ENCODE results near the gene HTRA3. TPM values are rescaled to one million over a fixed set of nuclear protein-coding genes. Genes with fewer than 3 reads are reported as not detected.

Gene HTRA3
- polyA plus RNA-seq, 1 experiment: 16.3 TPM

GRCh38 chr4:8317474-8317873, 47.9 kb downstream of the HTRA3 start:
- H3K9me3 ChIP-seq (ENCODE audit: control insufficient read depth, insufficient read depth, low read length): peaks cover 5% of the 10 kb centered on the region; the same call in 1 of the 2 replicates
- DNase-seq (ENCODE audit: low read depth, low spot score): no peak
- ChIA-PET CTCF (no interaction called here), POLR2A (no interaction called here)
- H3K27ac ChIP-seq (ENCODE audit: low read depth, low read length): no peak overlapping the region
- no peak overlapping the region for H3K4me3 ChIP-seq (ENCODE audit: low read depth, low read length)
- no peaks in the 10 kb centered on the region for H3K27me3 ChIP-seq (ENCODE audit: control insufficient read depth, insufficient read depth, low read length)
- TF ChIP-seq CTCF (IDR thresholded peaks at IDR 0.05; ENCODE audit: low read depth, low read length): no peak

- Histone ChIP-seq H3K4me3 (ENCODE audit: low read depth, low read length) (no peak overlapping the region), H3K27ac (ENCODE audit: low read depth, low read length) (no peak overlapping the region), H3K27me3 (ENCODE audit: control insufficient read depth, insufficient read depth, low read length) (no peaks in the 10 kb centered on the region), H3K9me3 (ENCODE audit: control insufficient read depth, insufficient read depth, low read length) (peaks cover 10% of the 10 kb centered on the region)
- no peak for TF ChIP-seq CTCF (IDR thresholded peaks at IDR 0.05; ENCODE audit: low read depth, low read length)
- DNase-seq (ENCODE audit: low read depth, low spot score): no peak
- CTCF ChIA-PET: interaction anchor here (1.3 kb wide), 1 partner anchor 40 kb away, joined by 3 read pairs; no protein-coding TSS in a partner anchor
- POLR2A ChIA-PET: no interaction called here
Observed at GRCh38 chr4:8318509-8318908, 49.0 kb downstream of the HTRA3 start.

- peaks cover 13% of the 10 kb centered on the region for H3K9me3 ChIP-seq (ENCODE audit: control insufficient read depth, insufficient read depth, low read length)
- H3K27me3 ChIP-seq (ENCODE audit: control insufficient read depth, insufficient read depth, low read length): no peaks in the 10 kb centered on the region
- TF ChIP-seq CTCF (IDR thresholded peaks at IDR 0.05; ENCODE audit: low read depth, low read length): no peak
- DNase-seq (ENCODE audit: low read depth, low spot score): no peak
- CTCF ChIA-PET: interaction anchor here (1.3 kb wide), 1 partner anchor 41 kb away, joined by 3 read pairs; no protein-coding TSS in a partner anchor
- H3K27ac ChIP-seq (ENCODE audit: low read depth, low read length): no peak overlapping the region
- POLR2A ChIA-PET: no interaction called here
- H3K4me3 ChIP-seq (ENCODE audit: low read depth, low read length): no peak overlapping the region
Observed at GRCh38 chr4:8319061-8319460, 49.5 kb downstream of the HTRA3 start.

- ChIA-PET CTCF (interaction anchor here (1.3 kb wide), 1 partner anchor 42 kb away, joined by 3 read pairs; no protein-coding TSS in a partner anchor), POLR2A (no interaction called here)
- no peak for TF ChIP-seq CTCF (IDR thresholded peaks at IDR 0.05; ENCODE audit: low read depth, low read length)
- no peak overlapping the region for H3K27ac ChIP-seq (ENCODE audit: low read depth, low read length)
- H3K27me3 ChIP-seq (ENCODE audit: control insufficient read depth, insufficient read depth, low read length): no peaks in the 10 kb centered on the region
- peaks cover 16% of the 10 kb centered on the region for H3K9me3 ChIP-seq (ENCODE audit: control insufficient read depth, insufficient read depth, low read length)
- DNase-seq (ENCODE audit: low read depth, low spot score): no peak
- no peak overlapping the region for H3K4me3 ChIP-seq (ENCODE audit: low read depth, low read length)
Observed at GRCh38 chr4:8319731-8320385, 50.3 kb downstream of the HTRA3 start.

- no peak for DNase-seq (ENCODE audit: low read depth, low spot score)
- POLR2A ChIA-PET: no interaction called here
Observed at GRCh38 chr4:8320386-8320750, 50.8 kb downstream of the HTRA3 start.

More at GRCh38 chr4:8320386-8320750, 50.8 kb downstream of the HTRA3 start:
- H3K27me3 ChIP-seq (ENCODE audit: control insufficient read depth, insufficient read depth, low read length): no peaks in the 10 kb centered on the region
- TF ChIP-seq CTCF (IDR thresholded peaks at IDR 0.05; ENCODE audit: low read depth, low read length): no peak
- CTCF ChIA-PET: no interaction called here
- H3K9me3 ChIP-seq (ENCODE audit: control insufficient read depth, insufficient read depth, low read length): peaks cover 16% of the 10 kb centered on the region
- H3K4me3 ChIP-seq (ENCODE audit: low read depth, low read length): no peak overlapping the region
- H3K27ac ChIP-seq (ENCODE audit: low read depth, low read length): no peak overlapping the region
